Caco-2 (cell line): ENCODE data around the gene ABCC3. TPM values are rescaled to one million over a fixed set of nuclear protein-coding genes. Genes with fewer than 3 reads are reported as not detected.

Experiments
- BruUV-seq: library from RNA; stranded (reverse); fragments of 400-500 nt; replicated peaks from 2 replicates; lab custom pipeline; 2021; lab: Mats Ljungman, UMichigan
- CTCF ChIA-PET: fragments of 300-600 bp; sonication (Branson Sonifier 250); formaldehyde crosslinking; loops from one replicate; lab custom pipeline; 2022; ENCODE audit warnings: antibody characterized with exemption; lab: Charles Lee
- POLR2A ChIA-PET: fragments of 300-600 bp; sonication (Branson Sonifier 250); formaldehyde crosslinking; loops from one replicate; lab custom pipeline; 2022; ENCODE audit warnings: antibody characterized with exemption; lab: Charles Lee
- DNase-seq, 2 experiments: peaks; one replicate each; pipeline versions ENCODE4 v3.0.0 to v3.0.0-alpha.2; 2020 to 2022
- H3K27me3 ChIP-seq: replicated peaks from 2 replicates; pipeline ENCODE4 v1.6.0; 2011; ENCODE audit warnings: low read length; ENCODE audit not compliant: control insufficient read depth, insufficient read depth
- H3K36me3 ChIP-seq: 2 replicates; pipeline ENCODE4 v1.5.1; 2011; ENCODE audit warnings: low read length; ENCODE audit not compliant: control insufficient read depth, insufficient read depth
- H3K4me1 ChIP-seq: fragments of 250-450 bp; sonication (Bioruptor Pico); 2 replicates; pipeline ENCODE4 v1.5.1; 2020; ENCODE audit warnings: mild to moderate bottlenecking
- H3K4me3 ChIP-seq: 2 replicates; pipeline ENCODE4 v1.5.1; 2011; ENCODE audit warnings: low read depth, mild to moderate bottlenecking, control low read depth, low read length
- H3K9me3 ChIP-seq: fragments of 250-450 bp; sonication (Bioruptor Pico); 2 replicates; pipeline ENCODE4 v1.5.1; 2020; ENCODE audit warnings: mild to moderate bottlenecking, moderate library complexity
- H3K27ac Mint-ChIP-seq: one replicate; pipeline ENCODE4 v1.8.0; 2022; ENCODE audit warnings: mixed read lengths; ENCODE audit not compliant: unreplicated experiment
- H3K27me3 Mint-ChIP-seq: one replicate; pipeline ENCODE4 v1.8.0; 2022; ENCODE audit warnings: mixed read lengths; ENCODE audit not compliant: insufficient read depth, unreplicated experiment
- H3K36me3 Mint-ChIP-seq: one replicate; pipeline ENCODE4 v1.8.0; 2022; ENCODE audit warnings: mild to moderate bottlenecking, mixed read lengths; ENCODE audit not compliant: insufficient read depth, unreplicated experiment
- H3K4me1 Mint-ChIP-seq: one replicate; pipeline ENCODE4 v1.8.0; 2022; ENCODE audit warnings: low read depth, mixed read lengths; ENCODE audit not compliant: unreplicated experiment
- H3K4me3 Mint-ChIP-seq: one replicate; pipeline ENCODE4 v1.8.0; 2022; ENCODE audit warnings: mild to moderate bottlenecking, moderate library complexity, mixed read lengths; ENCODE audit not compliant: unreplicated experiment
- H3K9me3 Mint-ChIP-seq: one replicate; pipeline ENCODE4 v1.8.0; 2022; ENCODE audit warnings: mixed read lengths; ENCODE audit not compliant: unreplicated experiment
- intact Hi-C: fragments of 100-400 bp; cut with micrococcal nuclease; formaldehyde crosslinking; loops from one replicate; pipeline ENCODE4 v1.10.0; 2022; ENCODE audit not compliant: unreplicated experiment
- total RNA-seq: library from RNA; stranded (reverse); gene quantifications from 2 replicates; pipeline ENCODE4 v1.2.3, GENCODE V29; 2022
- TF ChIP-seq, protein P1 (sequence below), 2 experiments: fragments of 200-600 bp in 1 of 2; IDR thresholded peaks; 1 replicate in 1 of 2; 2 replicates in 1 of 2; pipeline versions ENCODE4 v1.5.1 to v1.8.0; 2011 to 2022; ENCODE audit warnings: antibody characterized with exemption in 1 of 2, control low read depth in 1 of 2, inconsistent platforms in 1 of 2, low read depth in 1 of 2, low read length in 1 of 2, mild to moderate bottlenecking in 1 of 2, moderate library complexity in 1 of 2; ENCODE audit not compliant: insufficient read depth in 1 of 2, severe bottlenecking in 1 of 2, unreplicated experiment in 1 of 2

ABCC3 gene
- total RNA-seq, 1 experiment from 2014 or later = 45.6 TPM

DNA sequence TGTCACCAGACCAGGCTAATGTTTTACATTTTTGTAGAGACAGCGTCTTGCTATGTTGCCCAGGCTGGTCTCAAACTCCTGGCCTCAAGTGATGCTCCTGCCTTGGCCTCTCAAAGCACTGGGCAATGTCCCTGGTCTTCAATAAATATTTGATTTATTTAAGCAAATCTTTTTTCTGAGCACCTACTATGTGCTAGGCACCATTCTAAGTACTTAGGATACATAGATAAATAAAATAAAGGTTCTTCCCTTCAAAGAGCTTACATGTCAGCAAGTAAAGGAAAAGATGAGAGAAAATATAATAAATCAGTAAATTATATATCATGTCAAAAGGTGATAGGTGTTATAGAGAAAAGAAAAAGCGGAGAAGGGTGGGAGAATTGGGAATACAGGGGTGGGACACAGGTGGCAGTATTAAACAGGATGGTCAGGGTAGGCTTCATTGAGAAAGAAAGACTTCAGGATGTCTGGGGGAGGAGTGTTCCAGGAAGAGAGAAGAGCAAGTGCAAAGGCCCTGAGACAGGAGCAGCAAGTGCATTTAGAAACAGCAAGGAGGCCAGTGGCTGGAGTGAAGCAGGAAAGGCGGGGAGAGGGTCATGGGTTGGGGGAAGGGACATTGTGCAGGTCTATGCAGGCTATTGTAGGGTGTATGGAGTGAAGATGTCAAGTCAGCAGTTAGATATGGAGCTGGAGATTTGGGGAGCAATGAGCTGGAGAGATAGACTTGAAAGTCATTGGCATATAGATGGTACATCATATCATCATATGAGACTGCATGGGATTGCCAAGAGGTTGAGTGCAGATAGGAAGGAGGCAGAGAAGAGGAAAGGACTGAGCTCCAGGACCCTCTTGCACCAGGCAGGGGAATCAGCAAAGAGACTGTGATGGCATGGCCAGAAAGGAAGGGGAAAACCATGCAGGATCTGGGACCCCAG lies 11.3 kb downstream of the ABCC3 start:
- Histone ChIP-seq H3K9me3 (no peaks in the 10 kb centered on the region), H3K27me3 (no peaks in the 10 kb centered on the region), H3K36me3 (peaks cover 1% of the 10 kb centered on the region; the same call in 1 of the 2 replicates), H3K4me1 (peaks cover 5% of the 10 kb centered on the region), H3K4me3 (no peak overlapping the region)
- no peaks in the 10 kb centered on the region for H3K9me3 Mint-ChIP-seq
- H3K36me3 Mint-ChIP-seq = no peaks in the 10 kb centered on the region
- POLR2A ChIA-PET = interaction anchor here (0.6 to 1.5 kb wide), 4 partner anchors 10 to 221 kb away, joined by 3 to 11 read pairs (median 4); no protein-coding TSS in a partner anchor
- H3K4me1 Mint-ChIP-seq = peaks cover 11% of the 10 kb centered on the region
- no peak overlapping the region for H3K4me3 Mint-ChIP-seq
- no peak overlapping the region for H3K27ac Mint-ChIP-seq
- DNase-seq = no peak
- TF ChIP-seq, protein P1, sequence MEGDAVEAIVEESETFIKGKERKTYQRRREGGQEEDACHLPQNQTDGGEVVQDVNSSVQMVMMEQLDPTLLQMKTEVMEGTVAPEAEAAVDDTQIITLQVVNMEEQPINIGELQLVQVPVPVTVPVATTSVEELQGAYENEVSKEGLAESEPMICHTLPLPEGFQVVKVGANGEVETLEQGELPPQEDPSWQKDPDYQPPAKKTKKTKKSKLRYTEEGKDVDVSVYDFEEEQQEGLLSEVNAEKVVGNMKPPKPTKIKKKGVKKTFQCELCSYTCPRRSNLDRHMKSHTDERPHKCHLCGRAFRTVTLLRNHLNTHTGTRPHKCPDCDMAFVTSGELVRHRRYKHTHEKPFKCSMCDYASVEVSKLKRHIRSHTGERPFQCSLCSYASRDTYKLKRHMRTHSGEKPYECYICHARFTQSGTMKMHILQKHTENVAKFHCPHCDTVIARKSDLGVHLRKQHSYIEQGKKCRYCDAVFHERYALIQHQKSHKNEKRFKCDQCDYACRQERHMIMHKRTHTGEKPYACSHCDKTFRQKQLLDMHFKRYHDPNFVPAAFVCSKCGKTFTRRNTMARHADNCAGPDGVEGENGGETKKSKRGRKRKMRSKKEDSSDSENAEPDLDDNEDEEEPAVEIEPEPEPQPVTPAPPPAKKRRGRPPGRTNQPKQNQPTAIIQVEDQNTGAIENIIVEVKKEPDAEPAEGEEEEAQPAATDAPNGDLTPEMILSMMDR (IDR thresholded peaks at IDR 0.05; ENCODE audit: insufficient read depth in 1 of 2, low read depth in 1 of 2, low read length in 1 of 2, severe bottlenecking in 1 of 2, unreplicated experiment in 1 of 2) = no peak
- intact Hi-C loops = no loop called here
- H3K27me3 Mint-ChIP-seq = no peaks in the 10 kb centered on the region
- CTCF ChIA-PET = interaction anchor here (0.7 to 2.2 kb wide), 3 partner anchors 10 to 23 kb away, joined by 3 to 7 read pairs (median 7); no protein-coding TSS in a partner anchor
- no TSS peak for BruUV-seq

- Mint-ChIP-seq H3K36me3 (no peaks in the 10 kb centered on the region), H3K27ac (no peak overlapping the region), H3K4me1 (peaks cover 11% of the 10 kb centered on the region), H3K4me3 (no peak overlapping the region), H3K27me3 (no peaks in the 10 kb centered on the region), H3K9me3 (no peaks in the 10 kb centered on the region)
- ChIA-PET CTCF (no interaction called here), POLR2A (no interaction called here)
- no TSS peak for BruUV-seq
- intact Hi-C loops = no loop called here
- Histone ChIP-seq H3K27me3 (no peaks in the 10 kb centered on the region), H3K36me3 (peaks cover 1% of the 10 kb centered on the region; the same call in 1 of the 2 replicates), H3K4me3 (no peak overlapping the region), H3K4me1 (no peaks in the 10 kb centered on the region), H3K9me3 (peaks cover 7% of the 10 kb centered on the region)
- DNase-seq = no peak
- TF ChIP-seq, protein P1 (IDR thresholded peaks at IDR 0.05; ENCODE audit: insufficient read depth in 1 of 2, low read depth in 1 of 2, low read length in 1 of 2, severe bottlenecking in 1 of 2, unreplicated experiment in 1 of 2) = no peak
Observed at GRCh38 chr17:50647187-50647586, 12.5 kb downstream of the ABCC3 start.

DNA sequence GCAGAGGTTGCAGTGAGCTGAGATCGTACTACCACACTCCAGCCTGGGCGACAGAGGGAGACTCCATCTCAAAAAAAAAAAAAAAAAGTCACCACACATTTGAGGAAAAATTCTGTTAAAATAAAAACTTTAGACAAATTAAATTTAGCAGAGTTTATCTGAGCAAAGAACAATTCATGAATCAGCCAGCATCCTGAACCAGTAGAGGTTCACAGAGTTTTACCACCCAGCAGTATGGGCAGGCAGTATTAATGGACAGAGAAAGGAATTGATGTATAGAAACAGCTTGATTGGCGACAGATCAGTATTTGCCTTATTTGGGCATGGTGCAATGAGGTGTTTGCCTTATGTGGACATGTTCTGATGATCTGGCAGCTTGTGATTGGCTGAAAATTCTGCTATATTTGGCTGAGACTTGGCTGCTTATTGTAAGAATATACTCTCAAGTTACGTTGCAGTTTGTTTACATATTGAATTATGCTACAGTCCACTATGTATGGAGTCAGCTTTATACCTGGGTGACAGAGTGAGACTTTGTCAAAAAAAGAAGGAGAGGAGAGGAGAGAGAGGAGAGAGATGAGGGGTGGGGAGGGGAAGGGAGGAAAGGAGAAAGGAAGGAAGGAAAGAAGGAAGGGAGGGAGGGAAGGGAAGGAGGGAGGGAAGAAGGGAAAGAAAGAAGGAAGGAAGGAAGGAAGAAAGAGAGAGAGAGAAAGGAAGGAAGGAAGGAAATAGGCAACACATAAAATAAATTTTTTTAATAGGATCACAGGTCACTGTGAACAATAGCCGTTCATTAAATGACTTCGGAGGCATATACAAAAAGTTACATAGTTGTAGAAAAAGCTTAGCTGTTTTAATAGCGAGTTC lies 14.6 kb downstream of the ABCC3 start:
- intact Hi-C loops = no loop called here
- no TSS peak for BruUV-seq
- Mint-ChIP-seq H3K9me3 (no peaks in the 10 kb centered on the region), H3K4me1 (peaks cover 11% of the 10 kb centered on the region), H3K36me3 (no peaks in the 10 kb centered on the region), H3K4me3 (no peak overlapping the region), H3K27ac (no peak overlapping the region), H3K27me3 (no peaks in the 10 kb centered on the region)
- H3K4me1 ChIP-seq = no peaks in the 10 kb centered on the region
- H3K27me3 ChIP-seq = no peaks in the 10 kb centered on the region
- H3K36me3 ChIP-seq = peaks cover 1% of the 10 kb centered on the region; the same call in 1 of the 2 replicates
- ChIA-PET CTCF (interaction anchor here (0.6 to 1.3 kb wide), 3 partner anchors 35 to 145 kb away, joined by 3 to 4 read pairs (median 3); no protein-coding TSS in a partner anchor), POLR2A (interaction anchor here (1.0 to 1.1 kb wide), 2 partner anchors 13 to 100 kb away, joined by 3 read pairs; no protein-coding TSS in a partner anchor)
- TF ChIP-seq, protein P1 (IDR thresholded peaks at IDR 0.05; ENCODE audit: insufficient read depth in 1 of 2, low read depth in 1 of 2, low read length in 1 of 2, severe bottlenecking in 1 of 2, unreplicated experiment in 1 of 2) = no peak
- H3K9me3 ChIP-seq = peaks cover 16% of the 10 kb centered on the region
- no peak overlapping the region for H3K4me3 ChIP-seq
- DNase-seq = no peak
